Eye (tissue), 1 donor: ENCODE data around the gene MSLN.
"Not testable (repeated sequence)": the region's sequence is repeated elsewhere in the genome, so short reads cannot be mapped to it uniquely, and the experiment has no call there.

Source experiments
- DNase-seq: peaks from one replicate; pipeline ENCODE4 v3.0.0-alpha.2; 2015

The MSLN gene

GRCh38 chr16:761625-762513, 1.3 kb downstream of the MSLN start:
- no peak for DNase-seq

DNA sequence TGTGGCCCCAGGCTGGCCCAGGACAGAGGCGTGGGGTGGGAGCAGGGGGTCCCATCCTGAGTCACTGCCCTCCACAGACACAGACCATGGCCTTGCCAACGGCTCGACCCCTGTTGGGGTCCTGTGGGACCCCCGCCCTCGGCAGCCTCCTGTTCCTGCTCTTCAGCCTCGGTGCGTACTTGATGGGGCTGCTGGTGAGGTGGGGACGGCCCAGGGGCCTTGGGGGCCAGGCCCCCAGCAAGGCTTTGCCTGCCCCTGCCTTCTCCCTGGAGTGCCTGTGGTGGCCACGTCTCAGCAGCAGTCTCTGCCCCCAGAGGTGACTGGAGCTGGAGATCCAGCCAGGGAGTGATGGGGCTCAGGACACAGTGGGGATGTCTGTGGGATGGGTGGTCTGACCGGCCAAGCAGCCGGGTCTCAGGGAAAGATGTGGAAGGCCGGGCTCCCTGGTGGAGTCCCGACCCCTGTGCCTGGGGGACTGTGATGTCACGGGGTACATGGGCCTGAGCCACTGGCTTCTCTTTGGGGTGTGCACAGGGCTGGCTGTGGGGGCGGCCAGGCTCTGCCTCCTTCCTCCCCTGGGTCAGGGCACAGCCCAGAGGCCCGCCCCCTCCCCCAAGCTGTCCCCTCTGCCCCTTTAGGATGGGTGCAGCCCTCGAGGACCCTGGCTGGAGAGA, 2.2 kb downstream of the MSLN start:
- DNase-seq = no peak

GRCh38 chr16:763369-764183, 3.0 kb downstream of the MSLN start:
- no peak for DNase-seq

GRCh38 chr16:764184-764750, 3.7 kb downstream of the MSLN start:
- DNase-seq = no peak

- no peak for DNase-seq
Observed at GRCh38 chr16:764848-765487, 4.4 kb downstream of the MSLN start.

GRCh38 chr16:765488-765865, 4.9 kb downstream of the MSLN start:
- no peak for DNase-seq

GRCh38 chr16:766008-766819, 5.7 kb downstream of the MSLN start:
- DNase-seq = no peak

DNA sequence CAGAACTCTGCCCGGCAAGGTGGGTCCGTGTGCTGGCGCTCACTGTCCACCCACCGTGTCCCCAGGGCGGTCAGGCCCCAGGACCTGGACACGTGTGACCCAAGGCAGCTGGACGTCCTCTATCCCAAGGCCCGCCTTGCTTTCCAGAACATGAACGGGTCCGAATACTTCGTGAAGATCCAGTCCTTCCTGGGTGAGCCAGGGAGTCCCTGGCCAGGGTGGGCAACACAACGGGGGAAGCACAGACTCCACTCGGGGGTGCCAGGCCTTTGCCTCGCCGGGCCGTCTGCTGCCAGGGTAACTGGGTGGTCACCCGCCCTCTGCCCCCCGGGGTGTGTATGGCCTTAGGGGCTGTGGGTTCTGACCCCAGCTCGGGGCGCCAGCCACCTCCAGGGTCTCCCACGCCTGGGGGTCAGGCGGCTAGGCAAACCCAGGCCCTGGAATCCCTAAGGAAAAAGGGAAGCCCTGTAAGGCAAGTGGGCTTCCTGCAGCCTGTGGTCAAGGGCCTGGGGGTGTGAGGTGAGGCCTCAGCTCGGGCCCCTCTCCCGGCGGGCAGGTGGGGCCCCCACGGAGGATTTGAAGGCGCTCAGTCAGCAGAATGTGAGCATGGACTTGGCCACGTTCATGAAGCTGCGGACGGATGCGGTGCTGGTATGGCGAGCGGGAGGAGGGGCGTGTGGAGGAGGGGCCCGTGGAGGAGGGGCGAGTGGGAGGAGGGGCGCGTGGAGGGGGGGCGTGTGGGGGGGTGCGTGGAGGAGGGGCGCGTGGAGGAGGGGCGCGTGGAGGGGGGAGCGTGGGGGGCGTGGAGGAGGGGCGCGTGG, 6.5 kb downstream of the MSLN start:
- no peak for DNase-seq

GRCh38 chr16:767743-768235, 7.3 kb downstream of the MSLN start:
- DNase-seq = no peak

DNA sequence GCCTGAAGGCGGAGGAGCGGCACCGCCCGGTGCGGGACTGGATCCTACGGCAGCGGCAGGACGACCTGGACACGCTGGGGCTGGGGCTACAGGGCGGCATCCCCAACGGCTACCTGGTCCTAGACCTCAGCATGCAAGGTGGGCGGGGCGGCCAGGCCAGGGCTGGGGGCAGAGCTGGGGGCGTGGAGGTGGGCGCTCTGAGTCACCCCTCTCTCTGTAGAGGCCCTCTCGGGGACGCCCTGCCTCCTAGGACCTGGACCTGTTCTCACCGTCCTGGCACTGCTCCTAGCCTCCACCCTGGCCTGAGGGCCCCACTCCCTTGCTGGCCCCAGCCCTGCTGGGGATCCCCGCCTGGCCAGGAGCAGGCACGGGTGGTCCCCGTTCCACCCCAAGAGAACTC, 7.9 kb downstream of the MSLN start:
- DNase-seq = no peak

DNA sequence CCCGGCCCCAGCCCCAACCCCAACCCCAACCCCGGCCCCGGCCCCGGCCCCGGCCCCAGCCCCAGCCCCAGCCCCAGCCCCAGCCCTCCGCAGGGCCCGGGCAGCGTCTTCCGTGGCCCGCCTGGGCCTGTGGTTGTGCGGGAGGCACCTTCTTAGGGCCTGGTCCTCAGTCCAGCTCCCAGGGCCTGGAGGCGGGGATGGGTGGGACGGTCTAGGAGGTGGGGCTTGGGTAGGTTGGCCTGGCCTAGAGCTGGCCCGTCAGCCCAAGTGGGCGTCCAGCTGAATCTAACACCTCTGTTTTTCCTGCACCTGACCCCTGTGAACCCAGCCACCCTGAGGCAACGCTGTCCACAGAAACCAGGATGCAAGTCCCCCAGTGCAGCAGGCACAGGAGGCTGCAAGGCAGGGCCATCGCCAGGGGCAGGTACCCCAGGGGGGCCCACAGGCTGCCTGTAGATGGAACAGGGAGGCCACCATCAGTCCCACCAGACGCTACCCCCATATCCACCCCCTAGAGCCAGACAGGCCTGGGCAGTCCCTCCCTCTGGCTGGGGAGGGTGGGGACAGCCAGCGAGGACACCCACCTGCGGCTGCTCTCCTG, 8.8 kb downstream of the MSLN start:
- no peak for DNase-seq

DNA sequence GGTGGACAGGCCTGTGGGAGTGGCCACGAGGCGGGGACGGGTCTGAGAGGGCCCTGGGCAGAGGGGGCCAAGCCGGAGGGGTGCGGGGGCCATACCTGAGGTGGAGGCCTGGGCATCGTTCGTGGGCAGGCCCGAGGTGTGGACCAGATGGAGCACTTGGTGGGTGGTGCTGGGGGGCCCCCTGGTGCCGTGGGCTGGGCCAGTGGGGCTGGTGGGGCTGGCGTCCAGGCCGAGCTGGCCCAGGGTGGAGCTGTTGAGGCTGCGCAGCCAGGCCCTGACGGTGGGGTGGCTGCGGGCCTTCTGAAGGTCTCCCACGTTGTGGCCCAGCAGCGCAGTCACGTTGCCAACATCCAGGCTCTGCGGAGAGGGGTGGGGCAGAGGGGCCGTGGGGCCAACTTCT, 9.4 kb downstream of the MSLN start:
- no peak for DNase-seq

- no peak for DNase-seq
Observed at GRCh38 chr16:770411-770810, 9.9 kb downstream of the MSLN start.

- DNase-seq = no peak
Observed at GRCh38 chr16:772959-773358, 12.4 kb downstream of the MSLN start.

DNA sequence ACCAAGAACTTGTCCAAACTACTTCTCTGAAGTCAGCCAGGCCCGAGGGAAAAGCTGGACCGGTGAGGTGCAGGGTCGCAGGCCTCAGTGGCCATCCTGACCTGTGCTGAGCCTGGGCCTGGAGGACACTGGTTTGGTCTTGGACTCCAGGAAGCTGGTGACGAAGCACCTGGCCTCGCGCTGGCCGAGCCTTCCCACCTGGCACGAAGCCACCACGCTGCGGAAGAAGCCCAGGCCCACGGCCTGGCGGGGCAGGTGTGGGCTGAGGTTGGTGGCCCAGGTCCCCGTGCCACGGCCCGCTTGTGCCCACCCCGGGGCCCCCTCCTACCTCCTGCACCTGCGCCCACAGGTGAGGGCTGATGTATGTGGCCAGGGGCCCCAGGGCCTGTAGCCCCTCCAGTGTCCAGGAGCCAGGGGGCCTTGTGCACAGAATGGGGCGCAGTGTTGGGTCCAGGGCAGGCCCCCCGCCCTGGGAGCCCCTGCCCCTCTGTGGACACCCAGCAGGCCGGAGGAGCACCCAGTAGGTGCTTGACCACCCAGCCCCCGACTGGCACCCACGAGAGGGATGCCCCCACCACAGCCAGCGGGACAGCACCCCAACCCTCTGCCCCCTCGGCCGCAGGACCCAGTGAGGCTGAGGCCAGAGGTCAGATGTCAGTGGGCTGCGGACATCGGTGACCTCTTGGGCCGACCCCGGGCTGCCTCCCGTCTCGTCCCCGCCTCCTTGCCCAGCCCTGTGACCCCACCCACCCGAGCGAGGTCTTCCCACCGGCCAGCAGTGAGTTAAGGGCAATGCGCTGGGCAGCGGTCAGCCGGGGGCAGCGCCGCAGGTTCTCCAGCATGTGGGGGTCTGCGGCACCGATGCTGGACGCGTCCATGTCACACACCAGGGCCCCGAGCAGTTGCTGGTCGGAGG, 13.8 kb downstream of the MSLN start:
- no peak for DNase-seq

- DNase-seq = no peak
Observed at GRCh38 chr16:775236-775796, 14.8 kb downstream of the MSLN start.

DNA sequence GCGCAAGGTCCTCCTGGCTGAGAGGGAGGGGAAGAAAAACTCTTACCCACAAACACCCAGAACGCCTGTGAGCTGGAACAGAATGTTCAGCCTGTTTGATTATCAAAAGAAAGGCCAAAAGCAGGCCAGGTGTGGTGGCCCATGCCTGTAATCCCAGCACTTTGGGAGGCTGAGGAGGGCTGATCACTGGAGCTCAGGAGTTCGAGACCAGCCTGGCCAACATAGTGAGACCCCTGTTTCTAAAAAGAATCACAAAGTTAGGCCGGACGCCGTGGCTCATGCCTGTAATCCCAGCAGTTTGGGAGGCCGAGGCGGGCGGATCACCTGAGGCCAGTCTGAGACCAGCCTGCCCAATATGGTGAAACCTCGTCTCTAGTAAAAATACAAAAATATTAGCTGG, 15.8 kb downstream of the MSLN start:
- not testable (repeated sequence) for DNase-seq

- DNase-seq = no peak
Observed at GRCh38 chr16:776824-777223, 16.3 kb downstream of the MSLN start.

DNA sequence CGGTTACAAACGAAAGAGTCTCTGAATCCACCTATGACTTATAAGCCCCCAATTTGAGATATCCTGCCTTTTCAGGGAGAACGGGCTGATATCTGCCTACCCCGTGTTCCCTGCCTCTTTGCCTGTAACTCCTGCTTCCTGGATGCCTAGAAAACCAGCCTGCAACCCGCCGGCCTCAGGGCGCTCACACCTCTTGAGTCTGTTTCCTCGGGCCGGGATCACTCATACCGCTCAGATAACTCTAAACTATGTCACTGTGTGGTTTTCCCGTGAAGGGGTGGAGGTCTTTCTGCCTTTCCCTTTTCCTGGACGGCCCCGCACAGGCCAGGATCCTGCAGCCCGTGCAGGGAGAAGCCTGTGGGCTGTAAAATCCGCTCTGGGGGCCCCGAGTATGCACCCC, 17.3 kb downstream of the MSLN start:
- DNase-seq = no peak
